Measurements from ENCODE around the gene SLIT1. TPM values are rescaled to one million over a fixed set of nuclear protein-coding genes. Genes with fewer than 3 reads are reported as not detected.

SLIT1 gene
- polyA plus RNA-seq, 1 donor from 2014 or later, result 9.5 TPM

GRCh38 chr10:97124211-97124610, 61.5 kb downstream of the SLIT1 start:
- no peaks in the 10 kb centered on the region for H3F3A ChIP-seq (ENCODE audit: insufficient read depth, low read length, poor library complexity, severe bottlenecking)
- H3K9me3 ChIP-seq (ENCODE audit: low read length), result no peaks in the 10 kb centered on the region
- no peaks in the 10 kb centered on the region for H3K79me2 ChIP-seq (replicated peaks; ENCODE audit: insufficient read depth, low read length)
- no peak overlapping the region for H3K27ac ChIP-seq (ENCODE audit: low read length)
- TF ChIP-seq EP300 (conservative IDR thresholded peaks at IDR 0.05; ENCODE audit: poor library complexity, severe bottlenecking), result no peak
- TF ChIP-seq MXI1 (conservative IDR thresholded peaks at IDR 0.05; ENCODE audit: poor library complexity, severe bottlenecking), result no peak
- TF ChIP-seq POLR2AphosphoS5 (IDR thresholded peaks at IDR 0.05), result no peak
- no peak for TF ChIP-seq REST (IDR thresholded peaks at IDR 0.05; ENCODE audit: borderline replicate concordance)
- no peak for TF ChIP-seq CTCF (IDR thresholded peaks at IDR 0.05; ENCODE audit: poor library complexity, severe bottlenecking)
- TF ChIP-seq RAD21 (conservative IDR thresholded peaks at IDR 0.05), result no peak
- TF ChIP-seq SMC3 (conservative IDR thresholded peaks at IDR 0.05; ENCODE audit: poor library complexity), result no peak
- no peak for TF ChIP-seq TAF1 (IDR thresholded peaks at IDR 0.05; ENCODE audit: low read depth)
- TF ChIP-seq EZH2 (IDR thresholded peaks at IDR 0.05; ENCODE audit: borderline replicate concordance, insufficient read depth, low read length, poor library complexity, severe bottlenecking), result no peak
- no peaks in the 10 kb centered on the region for H3K27me3 ChIP-seq (ENCODE audit: insufficient read depth, low read depth, low read length)
- H2AFZ ChIP-seq (ENCODE audit: low read depth, low read length), result no peak overlapping the region
- no peaks in the 10 kb centered on the region for H3K9me2 ChIP-seq (ENCODE audit: insufficient read depth, low read length)
- H3K4me2 ChIP-seq (ENCODE audit: low read length), result no peak overlapping the region
- H3K9ac ChIP-seq (ENCODE audit: low read length), result no peak overlapping the region
- H4K20me1 ChIP-seq (ENCODE audit: insufficient read depth), result no peaks in the 10 kb centered on the region
- H3K4me3 ChIP-seq (ENCODE audit: low read length), result no peak overlapping the region
- no peaks in the 10 kb centered on the region for H3K36me3 ChIP-seq (ENCODE audit: insufficient read depth, low read length)

GRCh38 chr10:97123765-97124164, 62.0 kb downstream of the SLIT1 start:
- no peaks in the 10 kb centered on the region for H3K9me3 ChIP-seq (ENCODE audit: low read length)
- H4K20me1 ChIP-seq (ENCODE audit: insufficient read depth), result no peaks in the 10 kb centered on the region
- H3K4me3 ChIP-seq (ENCODE audit: low read length), result no peak overlapping the region
- H3K9me2 ChIP-seq (ENCODE audit: insufficient read depth, low read length), result no peaks in the 10 kb centered on the region
- H3K27ac ChIP-seq (ENCODE audit: low read length), result no peak overlapping the region
- no peak overlapping the region for H3K9ac ChIP-seq (ENCODE audit: low read length)
- H3K27me3 ChIP-seq (ENCODE audit: insufficient read depth, low read depth, low read length), result no peaks in the 10 kb centered on the region
- no peaks in the 10 kb centered on the region for H3K79me2 ChIP-seq (replicated peaks; ENCODE audit: insufficient read depth, low read length)
- no peaks in the 10 kb centered on the region for H3F3A ChIP-seq (ENCODE audit: insufficient read depth, low read length, poor library complexity, severe bottlenecking)
- no peak overlapping the region for H3K4me2 ChIP-seq (ENCODE audit: low read length)
- H3K36me3 ChIP-seq (ENCODE audit: insufficient read depth, low read length), result no peaks in the 10 kb centered on the region
- no peak overlapping the region for H2AFZ ChIP-seq (ENCODE audit: low read depth, low read length)
- TF ChIP-seq RAD21 (conservative IDR thresholded peaks at IDR 0.05) (no peak), TAF1 (IDR thresholded peaks at IDR 0.05; ENCODE audit: low read depth) (no peak), POLR2AphosphoS5 (IDR thresholded peaks at IDR 0.05) (no peak), MXI1 (conservative IDR thresholded peaks at IDR 0.05; ENCODE audit: poor library complexity, severe bottlenecking) (no peak), CTCF (IDR thresholded peaks at IDR 0.05; ENCODE audit: poor library complexity, severe bottlenecking) (no peak)

Measured in neural cell (in vitro differentiated cells).